H9 (cell line): ENCODE measurements around the gene GID8. TPM values are rescaled to one million over a fixed set of nuclear protein-coding genes. Genes with fewer than 3 reads are reported as not detected.

Experiments used
- DNase-seq: peaks from one replicate; pipeline ENCODE4 v3.0.0-alpha.2; 2017
- H2AFZ ChIP-seq: one replicate; pipeline ENCODE4 v1.6.1; 2013; ENCODE audit warnings: mild to moderate bottlenecking, low read length, control low read depth, moderate library complexity
- H2AK5ac ChIP-seq: 2 replicates; pipeline ENCODE4 v1.6.1; 2013; ENCODE audit warnings: low read length, control low read depth, mixed read lengths; ENCODE audit not compliant: insufficient read length
- H2BK120ac ChIP-seq: one replicate; pipeline ENCODE4 v1.6.1; 2013; ENCODE audit warnings: low read depth, mild to moderate bottlenecking, low read length, control low read depth, inconsistent platforms; ENCODE audit not compliant: poor library complexity, severe bottlenecking
- H2BK12ac ChIP-seq: 2 replicates; pipeline ENCODE4 v1.6.1; 2013; ENCODE audit warnings: low read length, control low read depth, mixed read lengths, low read depth; ENCODE audit not compliant: insufficient read length
- H2BK15ac ChIP-seq: 2 replicates; pipeline ENCODE4 v1.6.1; 2013; ENCODE audit warnings: low read depth, low read length, control low read depth
- H2BK20ac ChIP-seq: one replicate; pipeline ENCODE4 v1.6.1; 2013; ENCODE audit warnings: low read depth, mild to moderate bottlenecking, low read length, control low read depth, inconsistent platforms; ENCODE audit not compliant: poor library complexity, severe bottlenecking
- H2BK5ac ChIP-seq: 2 replicates; pipeline ENCODE4 v1.6.1; 2013; ENCODE audit warnings: low read length, control low read depth, mixed read lengths; ENCODE audit not compliant: insufficient read length
- H3K14ac ChIP-seq: 2 replicates; pipeline ENCODE4 v1.6.1; 2013; ENCODE audit warnings: low read length, control low read depth; ENCODE audit not compliant: insufficient read depth
- H3K18ac ChIP-seq: 2 replicates; pipeline ENCODE4 v1.6.1; 2013; ENCODE audit warnings: low read depth, mild to moderate bottlenecking, mixed read lengths, low read length, control low read depth; ENCODE audit not compliant: insufficient read length
- H3K23ac ChIP-seq: 2 replicates; pipeline ENCODE4 v1.6.1; 2013; ENCODE audit warnings: low read length, control low read depth, mixed read lengths, low read depth; ENCODE audit not compliant: insufficient read length
- H3K23me2 ChIP-seq: 2 replicates; pipeline ENCODE4 v1.6.1; 2013; ENCODE audit warnings: low read depth, mild to moderate bottlenecking, mixed read lengths, low read length, control low read depth; ENCODE audit not compliant: insufficient read length, poor library complexity, severe bottlenecking
- H3K27ac ChIP-seq: 2 replicates; pipeline ENCODE4 v1.5.1; 2013; ENCODE audit warnings: low read length, control low read depth, mixed read lengths, low read depth; ENCODE audit not compliant: insufficient read length
- H3K27me3 ChIP-seq: 2 replicates; pipeline ENCODE4 v1.6.1; 2013; ENCODE audit warnings: low read length, control low read depth, inconsistent platforms; ENCODE audit not compliant: insufficient read depth
- H3K4ac ChIP-seq: 2 replicates; pipeline ENCODE4 v1.6.1; 2013; ENCODE audit warnings: low read depth, mild to moderate bottlenecking, control low read depth, inconsistent platforms, low read length, moderate library complexity
- H3K4me1 ChIP-seq: 2 replicates; pipeline ENCODE4 v1.6.1; 2013; ENCODE audit warnings: low read length, control low read depth, inconsistent platforms; ENCODE audit not compliant: insufficient read depth
- H3K4me2 ChIP-seq: 2 replicates; pipeline ENCODE4 v1.6.1; 2013; ENCODE audit warnings: low read length, control low read depth, mixed read lengths; ENCODE audit not compliant: insufficient read length, insufficient read depth
- H3K56ac ChIP-seq: 2 replicates; pipeline ENCODE4 v1.6.1; 2013; ENCODE audit warnings: low read depth, mild to moderate bottlenecking, mixed read lengths, low read length, control low read depth; ENCODE audit not compliant: insufficient read length
- H3K79me1 ChIP-seq: 2 replicates; pipeline ENCODE4 v1.6.1; 2013; ENCODE audit warnings: low read depth, mild to moderate bottlenecking, moderate library complexity, low read length, control low read depth, inconsistent platforms; ENCODE audit not compliant: insufficient read depth, poor library complexity, severe bottlenecking
- H3K79me2 ChIP-seq: 2 replicates; pipeline ENCODE4 v1.6.1; 2013; ENCODE audit warnings: low read length, control low read depth, inconsistent platforms; ENCODE audit not compliant: insufficient read depth
- H3K9ac ChIP-seq: 2 replicates; pipeline ENCODE4 v1.6.1; 2013; ENCODE audit warnings: low read length, control low read depth, mixed read lengths; ENCODE audit not compliant: insufficient read length; ENCODE audit errors: extremely low read depth
- H3K9me3 ChIP-seq: one replicate; pipeline ENCODE4 v1.6.1; 2013; ENCODE audit warnings: low read depth, low read length, inconsistent platforms; ENCODE audit not compliant: control insufficient read depth
- H3T11ph ChIP-seq: one replicate; pipeline ENCODE4 v1.6.1; 2013; ENCODE audit warnings: mild to moderate bottlenecking, low read length, control low read depth, inconsistent platforms
- H4K20me1 ChIP-seq: one replicate; pipeline ENCODE4 v1.6.1; 2013; ENCODE audit not compliant: control insufficient read depth, insufficient read length, insufficient read depth
- H4K5ac ChIP-seq: 2 replicates; pipeline ENCODE4 v1.6.1; 2013; ENCODE audit warnings: low read depth, mild to moderate bottlenecking, mixed read lengths, low read length, control low read depth; ENCODE audit not compliant: insufficient read length
- H4K8ac ChIP-seq: replicated peaks from 2 replicates; pipeline ENCODE4 v1.6.1; 2013; ENCODE audit warnings: low read length, control low read depth, mixed read lengths, low read depth; ENCODE audit not compliant: insufficient read length
- H4K91ac ChIP-seq: 2 replicates; pipeline ENCODE4 v1.6.1; 2013; ENCODE audit warnings: low read depth, mild to moderate bottlenecking, moderate library complexity, mixed read lengths, low read length, control low read depth; ENCODE audit not compliant: insufficient read length
- H3K27ac Mint-ChIP-seq, 3 experiments: 2 replicates in 2 of 3; 3 replicates in 1 of 3; pipeline ENCODE4 v1.8.0; 2020 to 2021; ENCODE audit warnings: mixed read lengths in 3 of 3, mild to moderate bottlenecking in 1 of 3, moderate library complexity in 1 of 3
- H3K27me3 Mint-ChIP-seq: 2 replicates; pipeline ENCODE4 v1.8.0; 2021; ENCODE audit warnings: low read depth, mild to moderate bottlenecking, moderate library complexity, mixed read lengths
- H3K36me3 Mint-ChIP-seq, 3 experiments: 2 replicates in 2 of 3; 3 replicates in 1 of 3; pipeline ENCODE4 v1.8.0; 2020 to 2021; ENCODE audit warnings: low read depth in 3 of 3, mixed read lengths in 3 of 3; ENCODE audit not compliant: insufficient read depth in 1 of 3
- H3K4me1 Mint-ChIP-seq, 2 experiments: 2 replicates each; pipeline ENCODE4 v1.8.0; 2020; ENCODE audit warnings: mixed read lengths in 2 of 2
- H3K4me3 Mint-ChIP-seq, 2 experiments: 2 replicates in 1 of 2; 3 replicates in 1 of 2; pipeline ENCODE4 v1.8.0; 2020 to 2021; ENCODE audit warnings: mild to moderate bottlenecking in 2 of 2, mixed read lengths in 2 of 2, moderate library complexity in 1 of 2
- H3K9me3 Mint-ChIP-seq, 2 experiments: 2 replicates in 1 of 2; 3 replicates in 1 of 2; pipeline ENCODE4 v1.8.0; 2020; ENCODE audit warnings: mild to moderate bottlenecking in 2 of 2, mixed read lengths in 2 of 2, moderate library complexity in 1 of 2
- CTCF ChIP-seq: fragments of 200-600 bp; sonication (generic); conservative IDR thresholded peaks from 3 replicates; pipeline ENCODE4 v1.8.0; 2021; ENCODE audit warnings: antibody characterized with exemption, mild to moderate bottlenecking
- WGBS: extraction: QIAGEN DNeasy Blood & Tissue Kit; methylation state at CpG from one replicate; pipeline ENCODE4 v1.1.7; 2013; ENCODE audit warnings: missing lambda C conversion rate, low lambda C conversion rate, mixed read lengths; ENCODE audit not compliant: insufficient read length; ENCODE audit errors: extremely low coverage; 5-methylcytosine and 5-hydroxymethylcytosine counted together
- total RNA-seq: library from RNA; stranded (reverse); gene quantifications from 2 replicates; pipeline ENCODE4 v1.2.1, GENCODE V29; 2021

GID8 gene
- total RNA-seq, 1 experiment from 2014 or later, result 60.9 TPM

GRCh38 chr20:62929051-62929538, 8.9 kb upstream of the GID8 start:
- Histone ChIP-seq H3K27ac (peak overlapping the region; percentile 99), H2BK12ac (no peak overlapping the region), H2BK20ac (no peak overlapping the region), H3K79me1 (no peaks in the 10 kb centered on the region), H4K5ac (no peak overlapping the region), H3K56ac (no peak overlapping the region), H4K8ac (no peak overlapping the region), H3K18ac (no peak overlapping the region), H4K91ac (no peak overlapping the region), H3K14ac (no peak overlapping the region; the same call in none of the 2 replicates), H4K20me1 (peaks cover 6% of the 10 kb centered on the region), H3K9ac (peak overlapping the region; percentile 62), H3K4ac (no peak overlapping the region), H3K9me3 (no peaks in the 10 kb centered on the region), H3K23me2 (peaks cover 38% of the 10 kb centered on the region), H2BK5ac (no peak overlapping the region), H3K4me1 (peaks cover 11% of the 10 kb centered on the region), H3K4me2 (peak overlapping the region; percentile 90), H2BK120ac (no peak overlapping the region), H3K79me2 (peaks cover 63% of the 10 kb centered on the region), H3T11ph (no peak overlapping the region), H3K27me3 (no peaks in the 10 kb centered on the region), H2BK15ac (no peak overlapping the region), H2AK5ac (no peak overlapping the region), H2AFZ (no peak overlapping the region), H3K23ac (no peak overlapping the region)
- peaks cover 4 to 10% (median 4%) of the 10 kb centered on the region in 3 experiments for H3K36me3 Mint-ChIP-seq
- H3K27ac Mint-ChIP-seq, result peak overlapping the region; percentile 92 to 97 (median 96)
- H3K4me1 Mint-ChIP-seq, result peaks cover 61 to 62% of the 10 kb centered on the region in 2 experiments
- DNase-seq, result peak; percentile 96
- TF ChIP-seq CTCF, result no peak
- peak overlapping the region; percentile 92 to 97 for H3K4me3 Mint-ChIP-seq
- H3K27me3 Mint-ChIP-seq, result no peaks in the 10 kb centered on the region
- H3K9me3 Mint-ChIP-seq, result no peaks in the 10 kb centered on the region
- no CpG with 5 or more reads among the region's 44 CpGs for WGBS
